ENCODE measurements around the gene PRPF40A. TPM values are rescaled to one million over a fixed set of nuclear protein-coding genes. Genes with fewer than 3 reads are reported as not detected.

Gene PRPF40A
- total and polyA plus RNA-seq, 12 donors: 13.3 to 51.8 (median 33.1) TPM

GRCh38 chr2:152648336-152648735 is 68.9 kb downstream of the PRPF40A start:
- Histone ChIP-seq H3K36me3 (peaks cover 0 to 81% (median 12%) of the 10 kb centered on the region in 9 donors), H3K27ac (no peak overlapping the region), H3K9me3 (no peaks in the 10 kb centered on the region), H3K4me1 (peaks cover 0 to 25% (median 15%) of the 10 kb centered on the region in 9 donors), H3K27me3 (no peaks in the 10 kb centered on the region), H3K4me3 (no peak overlapping the region)
- WGBS, 2 donors: 11 to 21% methylated on average over 2 of the region's 2 CpGs
- DNase-seq (no peak), ATAC-seq (peak in 5 of 8 donors; percentile 10 to 50 (median 35))
- intact Hi-C loops (cut with DNase I): no loop called here
- TF ChIP-seq CTCF (IDR thresholded peaks at IDR 0.05): peak in 4 of 9 donors; percentile 12 to 32 (median 23)

GRCh38 chr2:152647552-152647951 is 69.7 kb downstream of the PRPF40A start:
- Histone ChIP-seq H3K36me3 (peaks cover 0 to 81% (median 11%) of the 10 kb centered on the region in 9 donors), H3K4me1 (peaks cover 0 to 25% (median 15%) of the 10 kb centered on the region in 9 donors), H3K9me3 (no peaks in the 10 kb centered on the region), H3K4me3 (peak overlapping the region in 1 of 10 donors; percentile 12), H3K27me3 (no peaks in the 10 kb centered on the region), H3K27ac (peak overlapping the region in 4 of 10 donors; percentile 6 to 52 (median 13))
- ATAC-seq (peak; percentile 48 to 89 (median 88)), DNase-seq (peak; percentile 57 to 67)
- intact Hi-C loops (cut with DNase I): no loop called here
- no peak for TF ChIP-seq CTCF (IDR thresholded peaks at IDR 0.05)
- WGBS, 2 donors: 47 to 54% methylated on average over 9 of the region's 9 CpGs

- no peak for ATAC-seq
- no peaks in the 10 kb centered on the region for H3K27me3 ChIP-seq
- no peak for DNase-seq
- peaks cover 0 to 25% (median 15%) of the 10 kb centered on the region in 9 donors for H3K4me1 ChIP-seq
- WGBS, 2 donors: 78 to 92% methylated on average over 3 of the region's 3 CpGs
- no peak for TF ChIP-seq CTCF (IDR thresholded peaks at IDR 0.05)
- peak overlapping the region in 2 of 10 donors; percentile 15 to 52 for H3K27ac ChIP-seq
- intact Hi-C loops (cut with DNase I): no loop called here
- H3K4me3 ChIP-seq: no peak overlapping the region
- peaks cover 0 to 79% (median 4%) of the 10 kb centered on the region in 9 donors for H3K36me3 ChIP-seq
- no peaks in the 10 kb centered on the region for H3K9me3 ChIP-seq
Observed at GRCh38 chr2:152646775-152647174, 70.5 kb downstream of the PRPF40A start.

- 69 to 71% methylated on average over 4 of the region's 4 CpGs for WGBS, 2 donors
- no peak overlapping the region for H3K4me3 ChIP-seq
- no peak overlapping the region for H3K27ac ChIP-seq
- intact Hi-C loops (cut with DNase I): no loop called here
- no peaks in the 10 kb centered on the region for H3K27me3 ChIP-seq
- peak in 1 of 8 donors; percentile 29 for ATAC-seq
- no peak for TF ChIP-seq CTCF (IDR thresholded peaks at IDR 0.05)
- H3K9me3 ChIP-seq: no peaks in the 10 kb centered on the region
- DNase-seq: no peak
- H3K36me3 ChIP-seq: peaks cover 0 to 78% (median 4%) of the 10 kb centered on the region in 9 donors
- peaks cover 0 to 25% (median 15%) of the 10 kb centered on the region in 9 donors for H3K4me1 ChIP-seq
Observed at GRCh38 chr2:152646264-152646663, 71.0 kb downstream of the PRPF40A start.
